Adrenal gland (tissue), 5 donors: Measurements from ENCODE around the gene RAP1A.

Source experiments
- CTCF ChIP-seq, 6 experiments: fragments of 450-650 bp in 4 of 6; fragments of 200-600 bp in 2 of 6; sonication (generic) in 1 of 6; IDR thresholded peaks; 1 replicate in 5 of 6; 2 replicates in 1 of 6; pipeline versions ENCODE4 v1.5.1 to v1.8.0; 2016 to 2021; ENCODE audit warnings: antibody characterized with exemption in 6 of 6, mild to moderate bottlenecking in 2 of 6, moderate library complexity in 1 of 6
- POLR2A ChIP-seq, 2 donors: fragments of 450-650 bp; IDR thresholded peaks; one replicate each; pipeline ENCODE4 v1.6.1; 2017; ENCODE audit warnings: antibody characterized with exemption in 2 of 2, mild to moderate bottlenecking in 2 of 2, moderate library complexity in 1 of 2
- donor health status: DM: no; HTN: no; CAD: no.

GRCh38 chr1:111594306-111594693 lies 25.3 kb upstream of the RAP1A start:
- TF ChIP-seq POLR2A (IDR thresholded peaks at IDR 0.05): no peak
- TF ChIP-seq CTCF (IDR thresholded peaks at IDR 0.05): no peak
